SK-N-SH treated with all-trans-retinoic acid at 6 μM for 48 hours (cell line): ENCODE measurements around the gene AFTPH.

Experiments
- BACH2 ChIP-seq: fragments of 250-450 bp; sonication (Bioruptor Pico); IDR thresholded peaks from 2 replicates; pipeline ENCODE4 v1.9.0; 2021; ENCODE audit warnings: mild to moderate bottlenecking, borderline replicate concordance
- OSR1 ChIP-seq: fragments of 250-450 bp; sonication (Bioruptor Pico); IDR thresholded peaks from 2 replicates; pipeline ENCODE4 v1.8.0; 2022; ENCODE audit warnings: moderate library complexity, mild to moderate bottlenecking, inconsistent platforms
- PATZ1 ChIP-seq: fragments of 250-450 bp; sonication (Bioruptor Pico); IDR thresholded peaks from 2 replicates; pipeline ENCODE4 v1.8.0; 2020; ENCODE audit warnings: mild to moderate bottlenecking, moderate library complexity, borderline replicate concordance
- SNAI2 ChIP-seq: fragments of 250-450 bp; sonication (Bioruptor Pico); IDR thresholded peaks from 2 replicates; pipeline ENCODE4 v1.5.0; 2020; ENCODE audit warnings: mild to moderate bottlenecking, moderate library complexity
- TCF4 ChIP-seq: fragments of 250-450 bp; sonication (Bioruptor Pico); IDR thresholded peaks from 2 replicates; pipeline ENCODE4 v1.8.0; 2021; ENCODE audit warnings: mild to moderate bottlenecking, moderate library complexity, borderline replicate concordance
- ZC3H10 ChIP-seq: fragments of 250-450 bp; sonication (Bioruptor Pico); IDR thresholded peaks from 2 replicates; pipeline ENCODE4 v1.5.1; 2021; ENCODE audit warnings: mild to moderate bottlenecking, moderate library complexity
- ZNF70 ChIP-seq: fragments of 450-650 bp; formaldehyde crosslinking; IDR thresholded peaks from 2 replicates; pipeline ENCODE4 v1.5.0; 2020; ENCODE audit warnings: mild to moderate bottlenecking, moderate library complexity
- TF ChIP-seq, protein P1 (sequence below): fragments of 250-450 bp; sonication (Bioruptor Pico); IDR thresholded peaks from 2 replicates; pipeline ENCODE4 v1.5.1; 2021; ENCODE audit warnings: mild to moderate bottlenecking, moderate library complexity
- TF ChIP-seq, protein P2 (sequence below): fragments of 250-450 bp; sonication (Bioruptor Pico); IDR thresholded peaks from 2 replicates; pipeline ENCODE4 v1.5.1; 2020; ENCODE audit warnings: low read depth, mild to moderate bottlenecking, moderate library complexity

DNA sequence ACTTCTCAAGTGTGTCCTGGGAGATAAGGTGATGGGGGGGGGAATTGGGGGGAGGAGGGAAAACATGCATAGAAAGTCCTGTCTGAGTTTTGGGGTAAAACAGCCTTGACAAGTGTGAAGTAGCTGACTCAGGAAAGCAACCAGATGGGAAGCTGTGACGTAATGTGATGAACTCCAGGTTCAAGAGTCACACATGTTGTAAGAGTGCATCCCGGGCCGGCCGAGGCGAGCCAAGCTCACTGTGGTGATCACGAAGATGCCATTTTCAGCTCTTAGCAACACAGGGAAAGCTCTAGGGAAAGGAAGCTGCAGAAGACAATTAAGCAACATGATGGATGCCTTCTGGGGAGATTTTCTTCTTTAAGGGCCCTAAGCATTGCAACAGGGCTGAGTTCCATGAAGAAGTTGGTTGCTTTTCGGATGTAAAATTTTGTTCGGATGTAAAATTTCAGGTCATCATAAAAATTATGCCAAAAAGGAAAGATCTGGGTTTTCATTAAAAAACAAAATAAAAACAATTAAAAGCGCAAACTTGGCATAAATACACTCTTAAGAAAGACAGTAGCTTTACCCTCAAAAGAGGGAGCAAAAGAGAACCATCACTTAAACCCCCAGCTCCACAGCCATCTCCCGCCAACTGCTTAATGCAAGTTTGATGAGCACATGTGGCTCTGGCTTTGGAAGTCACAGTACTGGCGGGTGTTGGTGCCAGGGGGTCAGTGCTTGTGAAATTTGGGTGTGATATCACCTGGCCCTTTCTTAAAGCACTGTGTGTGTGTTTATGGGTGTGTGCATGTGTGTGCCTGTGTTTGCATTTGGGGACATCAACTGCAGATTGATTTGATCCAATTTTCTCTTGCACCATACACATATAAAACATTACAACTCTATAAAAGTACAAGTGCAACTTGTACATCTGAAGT lies 110.5 kb downstream of the AFTPH start:
- TF ChIP-seq, protein P1, sequence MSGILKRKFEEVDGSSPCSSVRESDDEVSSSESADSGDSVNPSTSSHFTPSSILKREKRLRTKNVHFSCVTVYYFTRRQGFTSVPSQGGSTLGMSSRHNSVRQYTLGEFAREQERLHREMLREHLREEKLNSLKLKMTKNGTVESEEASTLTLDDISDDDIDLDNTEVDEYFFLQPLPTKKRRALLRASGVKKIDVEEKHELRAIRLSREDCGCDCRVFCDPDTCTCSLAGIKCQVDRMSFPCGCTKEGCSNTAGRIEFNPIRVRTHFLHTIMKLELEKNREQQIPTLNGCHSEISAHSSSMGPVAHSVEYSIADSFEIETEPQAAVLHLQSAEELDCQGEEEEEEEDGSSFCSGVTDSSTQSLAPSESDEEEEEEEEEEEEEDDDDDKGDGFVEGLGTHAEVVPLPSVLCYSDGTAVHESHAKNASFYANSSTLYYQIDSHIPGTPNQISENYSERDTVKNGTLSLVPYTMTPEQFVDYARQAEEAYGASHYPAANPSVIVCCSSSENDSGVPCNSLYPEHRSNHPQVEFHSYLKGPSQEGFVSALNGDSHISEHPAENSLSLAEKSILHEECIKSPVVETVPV (CRISPR knock-in tag) = no peak
- TF ChIP-seq SNAI2 (CRISPR knock-in tag) = no peak
- TF ChIP-seq OSR1 (CRISPR knock-in tag) = no peak
- no peak for TF ChIP-seq PATZ1
- TF ChIP-seq, protein P2, sequence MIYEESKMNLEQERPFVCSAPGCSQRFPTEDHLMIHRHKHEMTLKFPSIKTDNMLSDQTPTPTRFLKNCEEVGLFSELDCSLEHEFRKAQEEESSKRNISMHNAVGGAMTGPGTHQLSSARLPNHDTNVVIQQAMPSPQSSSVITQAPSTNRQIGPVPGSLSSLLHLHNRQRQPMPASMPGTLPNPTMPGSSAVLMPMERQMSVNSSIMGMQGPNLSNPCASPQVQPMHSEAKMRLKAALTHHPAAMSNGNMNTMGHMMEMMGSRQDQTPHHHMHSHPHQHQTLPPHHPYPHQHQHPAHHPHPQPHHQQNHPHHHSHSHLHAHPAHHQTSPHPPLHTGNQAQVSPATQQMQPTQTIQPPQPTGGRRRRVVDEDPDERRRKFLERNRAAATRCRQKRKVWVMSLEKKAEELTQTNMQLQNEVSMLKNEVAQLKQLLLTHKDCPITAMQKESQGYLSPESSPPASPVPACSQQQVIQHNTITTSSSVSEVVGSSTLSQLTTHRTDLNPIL (CRISPR knock-in tag) = no peak
- no peak for TF ChIP-seq BACH2 (CRISPR knock-in tag)
- no peak for TF ChIP-seq ZNF70 (CRISPR knock-in tag)
- no peak for TF ChIP-seq ZC3H10 (CRISPR knock-in tag)
- no peak for TF ChIP-seq TCF4 (CRISPR knock-in tag)
